Measurements from ENCODE around the gene AGFG1.
A peak's percentile ranks its signal among the peaks of the same experiment; 100 is the strongest.

AGFG1 gene

DNA sequence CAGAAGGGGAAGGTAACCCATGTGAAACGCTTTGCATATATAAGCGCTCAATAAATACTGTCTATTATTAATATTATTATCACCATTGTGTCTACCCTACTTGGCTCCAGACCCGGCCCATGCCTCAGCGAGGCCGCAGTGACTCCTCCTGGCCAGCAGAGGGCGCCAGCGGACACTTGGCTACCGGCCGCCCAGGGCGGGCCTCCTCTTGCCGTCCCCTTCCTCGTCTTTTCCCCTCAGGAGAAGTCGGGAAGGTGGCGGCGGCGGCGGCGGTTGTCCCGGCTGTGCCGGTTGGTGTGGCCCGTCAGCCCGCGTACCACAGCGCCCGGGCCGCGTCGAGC lies at the start of gene AGFG1:
AGFG1 (plus strand) TSS at position 233 of the 341 bp plus-strand sequence. CDS start 266 bp downstream, outside the sequence.
- peak; percentile 93 for DNase-seq (ENCODE audit: low read depth, low spot score)

- no peak for DNase-seq (ENCODE audit: low read depth, low spot score)
These were observed 48.1 kb upstream of the AGFG1 start for GRCh38 chr2:227423656-227424499.

- peak; percentile 14 for DNase-seq (ENCODE audit: low read depth, low spot score)
These were observed 43.1 kb upstream of the AGFG1 start for GRCh38 chr2:227428731-227429285.

DNA sequence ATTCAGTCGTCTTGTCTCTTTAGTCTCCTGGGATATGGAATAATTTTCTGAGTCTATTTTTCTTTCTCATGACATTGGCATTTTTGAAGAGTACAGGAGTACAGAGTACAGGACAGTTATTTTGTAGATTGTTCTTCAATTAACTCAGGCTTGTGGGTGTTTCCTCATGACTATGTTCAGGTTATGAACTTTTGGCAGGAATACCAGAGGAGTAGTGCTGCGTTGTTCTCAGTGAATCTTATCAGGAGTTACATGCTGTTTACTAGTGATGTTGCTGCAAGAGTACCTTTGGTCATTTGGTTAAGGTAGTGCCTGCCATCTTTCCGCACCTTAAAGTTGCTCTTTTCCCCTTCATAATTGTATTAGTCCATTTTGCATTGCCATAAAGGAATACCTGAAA lies 41.3 kb upstream of the AGFG1 start:
- DNase-seq (ENCODE audit: low read depth, low spot score): no peak

DNA sequence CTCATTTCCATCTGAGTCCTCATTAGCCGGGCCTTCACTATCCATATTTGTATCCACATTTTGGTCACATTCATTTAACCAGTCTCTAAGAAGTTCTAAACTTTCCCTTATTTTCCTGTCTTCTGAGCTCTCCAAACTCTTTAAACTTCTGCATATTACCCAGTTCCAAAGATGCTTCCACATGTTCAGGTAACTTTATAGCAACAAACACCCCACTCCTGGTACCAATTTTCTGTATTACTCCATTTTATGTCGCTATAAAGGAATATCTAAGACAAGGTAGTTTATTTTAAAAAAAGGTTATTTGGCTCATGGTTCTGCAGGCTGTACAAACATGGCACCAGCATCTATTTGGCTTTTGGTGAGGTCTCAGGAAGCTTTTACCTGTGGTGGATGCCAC lies 38.8 kb upstream of the AGFG1 start:
- no peak for DNase-seq (ENCODE audit: low read depth, low spot score)

GRCh38 chr2:227436436-227437174 lies 35.4 kb upstream of the AGFG1 start:
- DNase-seq (ENCODE audit: low read depth, low spot score): no peak

DNA sequence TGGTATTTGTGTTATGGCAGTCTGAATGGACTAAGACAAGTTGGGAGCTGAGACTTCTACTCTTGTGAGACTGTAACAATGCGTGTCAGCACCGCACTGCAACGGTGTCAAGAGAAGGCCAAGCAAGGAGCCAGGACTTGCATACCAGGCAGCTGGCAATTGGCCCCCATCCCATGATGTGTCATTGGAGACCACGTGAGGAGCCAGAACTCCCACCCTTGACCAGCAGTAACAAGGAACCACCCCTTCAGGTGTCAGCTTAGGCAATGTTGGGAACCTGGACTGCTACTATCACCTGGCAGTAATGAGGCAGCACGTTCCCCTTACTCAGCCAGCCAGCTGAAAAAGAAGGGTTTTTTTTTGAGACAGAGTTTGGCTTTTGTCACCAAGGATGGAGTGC lies 32.7 kb upstream of the AGFG1 start:
- no peak for DNase-seq (ENCODE audit: low read depth, low spot score)

GRCh38 chr2:227442639-227443038 lies 29.3 kb upstream of the AGFG1 start:
- DNase-seq (ENCODE audit: low read depth, low spot score): no peak

- no peak for DNase-seq (ENCODE audit: low read depth, low spot score)
These were observed 27.9 kb upstream of the AGFG1 start for GRCh38 chr2:227443889-227444568.

DNA sequence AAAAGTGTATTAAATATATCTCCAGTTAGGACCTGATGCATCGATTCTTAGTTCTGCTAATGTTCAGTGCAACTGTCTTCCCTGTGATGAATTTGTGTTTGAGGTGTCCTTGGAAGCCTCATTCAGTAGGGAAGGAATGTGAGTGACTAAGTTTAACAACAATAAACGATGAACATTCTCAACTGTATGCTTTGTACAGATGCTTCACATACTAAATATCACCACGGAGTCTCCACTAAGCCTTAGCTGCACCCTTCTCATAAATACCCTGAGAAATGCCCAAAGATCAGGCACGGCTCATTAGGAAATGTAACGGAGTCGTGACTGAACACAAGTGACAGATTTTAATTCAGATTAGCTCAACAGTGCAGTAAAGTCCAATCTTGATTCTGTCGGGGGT lies 24.4 kb upstream of the AGFG1 start:
- DNase-seq (ENCODE audit: low read depth, low spot score): peak; percentile 67

DNA sequence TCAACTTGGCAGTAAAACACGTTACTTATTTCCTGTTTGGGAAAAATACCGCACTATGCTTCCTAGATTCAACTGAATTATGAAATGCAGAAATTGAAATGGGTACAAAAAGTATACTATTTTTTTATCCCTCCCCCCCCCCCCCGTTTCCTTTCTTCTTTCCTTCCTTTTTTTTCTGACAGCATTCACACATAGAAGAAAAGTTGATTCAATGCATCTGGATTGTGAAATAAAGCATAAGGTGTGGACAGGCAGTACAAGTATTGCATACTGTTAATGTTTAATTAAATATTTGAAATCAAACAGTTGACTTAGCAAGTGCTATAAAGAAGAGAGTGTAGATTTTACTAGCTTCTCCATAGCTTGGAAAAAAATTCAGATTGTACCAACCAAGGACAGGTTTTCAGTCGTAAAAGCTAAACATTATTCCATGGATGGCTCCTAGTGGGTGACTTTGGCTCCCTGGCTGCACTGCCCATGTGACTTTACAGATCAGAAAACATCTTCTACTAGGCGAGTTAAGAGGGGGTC lies 21.6 kb upstream of the AGFG1 start:
- DNase-seq (ENCODE audit: low read depth, low spot score): no peak

GRCh38 chr2:227450926-227451654 lies 20.9 kb upstream of the AGFG1 start:
- no peak for DNase-seq (ENCODE audit: low read depth, low spot score)

DNA sequence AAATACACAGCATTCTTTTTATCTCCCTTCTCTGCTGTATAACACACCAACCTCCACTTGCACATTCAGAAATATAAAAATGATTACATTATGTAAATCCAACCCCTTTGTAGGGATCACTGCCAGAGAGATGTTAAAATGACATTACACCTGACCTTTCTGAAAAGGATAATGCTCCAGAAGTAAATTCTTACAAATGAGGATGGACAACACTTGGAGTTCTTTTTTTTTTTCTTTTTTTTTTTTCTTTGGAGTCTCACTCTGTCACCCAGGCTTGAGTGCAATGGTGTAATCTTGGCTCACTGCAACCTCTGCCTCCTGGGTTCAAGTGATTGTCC lies 20.3 kb upstream of the AGFG1 start:
- no peak for DNase-seq (ENCODE audit: low read depth, low spot score)

DNA sequence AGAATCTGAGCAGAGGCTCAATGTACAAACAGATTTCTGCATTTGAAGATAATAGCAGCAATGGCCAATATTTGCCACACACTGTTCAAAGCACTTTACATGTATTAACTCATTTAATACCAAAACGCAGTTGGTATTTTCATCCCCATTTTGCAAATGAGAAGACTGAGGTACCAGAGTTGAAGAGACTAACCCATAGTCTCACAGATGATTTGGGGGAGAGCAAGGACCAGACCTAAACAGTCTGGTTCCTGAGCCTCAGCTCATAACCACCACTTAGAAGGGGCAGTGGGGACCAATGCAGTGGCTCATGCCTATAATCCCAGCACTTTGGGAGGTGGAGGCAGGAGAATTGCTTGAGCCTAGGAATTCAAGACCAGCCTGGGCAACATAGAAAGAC lies 18.1 kb upstream of the AGFG1 start:
- no peak for DNase-seq (ENCODE audit: low read depth, low spot score)

- DNase-seq (ENCODE audit: low read depth, low spot score): no peak
These were observed 17.6 kb upstream of the AGFG1 start for GRCh38 chr2:227454323-227454860.

- DNase-seq (ENCODE audit: low read depth, low spot score): peak; percentile 74
These were observed 16.8 kb upstream of the AGFG1 start for GRCh38 chr2:227455200-227455599.

DNA sequence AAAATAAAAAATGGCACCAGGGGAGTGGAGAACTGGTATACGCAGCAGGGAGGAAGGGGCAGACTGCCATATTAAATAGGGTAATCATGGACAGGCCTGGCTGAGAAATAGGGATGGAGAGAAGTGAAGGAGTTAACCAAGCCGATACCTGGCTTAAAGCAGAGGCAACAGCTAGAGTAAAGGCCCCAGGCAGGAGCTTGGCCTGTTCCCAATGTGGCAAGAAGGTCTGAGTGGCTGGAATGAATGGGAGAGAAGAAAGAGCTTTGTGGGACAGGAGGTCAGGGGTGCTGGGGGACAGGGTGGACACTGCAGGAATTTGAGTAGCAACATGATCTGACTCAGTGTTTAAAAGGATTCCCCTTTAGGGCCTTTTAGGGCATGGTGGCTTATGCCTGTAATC lies 15.9 kb upstream of the AGFG1 start:
- DNase-seq (ENCODE audit: low read depth, low spot score): no peak

DNA sequence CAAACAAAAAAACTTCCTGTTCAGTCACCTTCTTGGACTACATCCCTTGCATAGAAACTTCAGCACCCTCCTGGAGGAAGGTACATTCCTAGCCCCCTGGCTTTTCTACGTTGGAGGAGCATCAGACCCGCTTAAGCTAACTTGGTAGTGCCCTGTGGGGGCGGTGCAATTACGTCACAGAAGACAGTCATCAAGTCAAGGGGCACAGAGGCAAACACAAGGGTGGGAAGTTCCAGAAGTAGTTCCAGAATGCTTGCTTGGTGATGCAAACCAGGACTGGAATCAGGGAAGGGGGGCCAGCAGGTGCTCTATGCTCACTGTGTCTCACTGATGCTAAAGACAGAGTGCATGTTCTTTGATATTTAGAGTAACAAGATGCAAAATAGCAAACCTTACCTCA lies 15.2 kb upstream of the AGFG1 start:
- peak; percentile 55 for DNase-seq (ENCODE audit: low read depth, low spot score)

DNA sequence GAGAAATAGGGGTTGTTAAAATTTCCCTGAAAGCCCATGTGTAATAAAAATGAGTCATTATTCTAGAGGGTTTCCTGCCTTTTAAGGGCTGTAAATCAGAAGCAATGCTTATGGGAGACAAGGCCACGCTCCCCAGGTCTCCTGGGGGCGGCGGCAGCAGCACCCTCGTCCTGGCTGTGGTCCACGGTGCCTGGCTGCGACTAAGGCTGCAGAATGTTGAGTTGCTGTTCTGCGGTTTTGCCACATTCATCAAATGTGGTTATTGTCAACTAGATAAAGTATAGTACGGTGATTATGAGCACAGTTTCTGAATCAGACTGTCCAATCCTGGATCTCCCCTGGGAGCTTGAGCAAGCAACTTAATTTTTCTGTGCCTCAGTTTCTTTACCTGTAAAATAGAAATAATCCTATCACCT lies 11.9 kb upstream of the AGFG1 start:
- DNase-seq (ENCODE audit: low read depth, low spot score): peak; percentile 86

- no peak for DNase-seq (ENCODE audit: low read depth, low spot score)
These were observed 11.1 kb upstream of the AGFG1 start for GRCh38 chr2:227460833-227461232.

GRCh38 chr2:227461811-227462461 lies 10.0 kb upstream of the AGFG1 start:
- DNase-seq (ENCODE audit: low read depth, low spot score): no peak

Data from astrocyte of the hippocampus (primary cell).